Fibroblast of villous mesenchyme (primary cell): ENCODE results near the gene PTPN3. TPM values are rescaled to one million over a fixed set of nuclear protein-coding genes. Genes with fewer than 3 reads are reported as not detected.

Experiments
- DNase-seq: peaks from one replicate; pipeline ENCODE4 v3.0.0-alpha.2; 2010; ENCODE audit warnings: low read depth
- H3K4me3 ChIP-seq: 2 replicates; pipeline ENCODE4 v1.5.1; 2011; ENCODE audit warnings: low read depth, mild to moderate bottlenecking, low read length
- CTCF ChIP-seq: IDR thresholded peaks from 2 replicates; pipeline ENCODE4 v1.5.1; 2012; ENCODE audit warnings: low read depth, mild to moderate bottlenecking, low read length; ENCODE audit not compliant: insufficient read depth
- total RNA-seq: library from RNA; depleted of rRNA; stranded (reverse); fragments of >200 nt; gene quantifications from 2 replicates; pipeline ENCODE4 v1.2.3, GENCODE V29; 2012

The PTPN3 gene
- total RNA-seq, 1 donor, result under 0.01 TPM

DNA sequence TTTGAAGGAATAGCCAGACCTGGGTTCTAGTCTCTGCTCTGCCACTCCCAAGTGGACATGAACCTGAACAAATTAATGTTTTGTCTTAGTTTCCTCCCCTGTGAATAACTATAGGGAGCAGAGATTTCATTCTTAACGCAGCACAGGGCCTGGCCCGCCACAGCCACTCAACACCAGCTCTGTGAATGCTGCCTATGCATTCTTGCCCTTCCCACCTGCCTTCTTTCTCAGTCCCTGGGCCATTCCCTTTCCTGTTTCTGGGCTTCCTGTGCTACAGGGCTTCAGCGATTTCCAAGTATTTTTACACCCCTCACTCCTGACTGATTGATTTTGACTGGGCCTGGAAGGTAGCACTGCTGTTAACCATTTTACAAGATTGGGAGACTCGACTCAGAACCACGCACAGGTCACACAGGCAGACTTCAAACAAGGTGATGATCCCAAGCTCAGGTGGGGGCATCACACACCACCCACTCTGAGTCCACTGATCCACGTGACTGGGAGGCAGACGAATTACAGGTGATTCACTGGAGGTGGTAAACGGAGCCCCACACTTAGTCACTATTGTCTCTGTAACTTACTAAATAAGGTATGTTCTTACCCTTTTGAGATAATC is 21.4 kb downstream of the PTPN3 start:
- no peak for TF ChIP-seq CTCF
- DNase-seq, result no peak
- no peak overlapping the region for H3K4me3 ChIP-seq

DNA sequence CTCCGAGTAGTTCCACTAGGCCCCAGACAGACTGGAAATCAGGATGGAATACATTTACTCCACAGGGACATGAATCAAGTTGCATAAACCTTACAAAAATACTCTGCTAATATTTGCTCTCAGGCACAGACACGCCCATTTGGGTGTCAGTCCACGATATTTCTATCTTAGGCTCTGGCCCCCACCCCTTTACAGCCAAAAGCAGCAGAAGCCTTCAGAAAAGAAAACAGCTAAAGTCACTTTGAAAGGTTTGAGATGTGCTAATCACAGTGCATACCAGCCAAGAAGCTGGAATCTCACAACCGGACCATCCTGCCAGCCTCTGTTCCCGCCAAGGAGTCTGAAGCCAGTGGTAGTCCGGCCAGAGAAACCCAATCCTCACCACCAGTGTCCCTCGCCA is 22.6 kb downstream of the PTPN3 start:
- no peak overlapping the region for H3K4me3 ChIP-seq
- TF ChIP-seq CTCF, result no peak
- DNase-seq, result no peak

- no peak overlapping the region for H3K4me3 ChIP-seq
- TF ChIP-seq CTCF, result no peak
- DNase-seq, result no peak
Observed at GRCh38 chr9:109474944-109475343, 23.2 kb downstream of the PTPN3 start.

DNA sequence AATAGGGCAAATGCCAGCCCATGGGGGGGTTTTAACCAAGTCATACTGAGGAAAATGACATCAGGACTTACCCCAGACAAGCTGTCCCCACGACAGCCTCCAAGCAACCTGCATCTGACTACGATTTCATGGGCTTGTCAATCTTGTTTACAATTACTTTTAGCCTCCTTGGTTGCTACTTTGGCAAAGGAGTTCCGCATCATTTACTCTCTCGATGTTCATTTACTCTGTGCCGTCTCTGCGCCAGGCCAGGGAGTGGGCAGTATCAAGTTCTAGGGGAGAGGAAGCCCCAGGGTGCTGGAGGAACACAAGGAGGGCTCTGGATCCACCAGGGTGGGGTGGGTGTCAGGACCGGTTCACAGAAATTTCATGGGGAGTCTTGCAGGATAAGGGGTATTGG is 23.9 kb downstream of the PTPN3 start:
- no peak overlapping the region for H3K4me3 ChIP-seq
- no peak for DNase-seq
- no peak for TF ChIP-seq CTCF

GRCh38 chr9:109473329-109473728 is 24.8 kb downstream of the PTPN3 start:
- no peak for TF ChIP-seq CTCF
- no peak overlapping the region for H3K4me3 ChIP-seq
- DNase-seq, result no peak

DNA sequence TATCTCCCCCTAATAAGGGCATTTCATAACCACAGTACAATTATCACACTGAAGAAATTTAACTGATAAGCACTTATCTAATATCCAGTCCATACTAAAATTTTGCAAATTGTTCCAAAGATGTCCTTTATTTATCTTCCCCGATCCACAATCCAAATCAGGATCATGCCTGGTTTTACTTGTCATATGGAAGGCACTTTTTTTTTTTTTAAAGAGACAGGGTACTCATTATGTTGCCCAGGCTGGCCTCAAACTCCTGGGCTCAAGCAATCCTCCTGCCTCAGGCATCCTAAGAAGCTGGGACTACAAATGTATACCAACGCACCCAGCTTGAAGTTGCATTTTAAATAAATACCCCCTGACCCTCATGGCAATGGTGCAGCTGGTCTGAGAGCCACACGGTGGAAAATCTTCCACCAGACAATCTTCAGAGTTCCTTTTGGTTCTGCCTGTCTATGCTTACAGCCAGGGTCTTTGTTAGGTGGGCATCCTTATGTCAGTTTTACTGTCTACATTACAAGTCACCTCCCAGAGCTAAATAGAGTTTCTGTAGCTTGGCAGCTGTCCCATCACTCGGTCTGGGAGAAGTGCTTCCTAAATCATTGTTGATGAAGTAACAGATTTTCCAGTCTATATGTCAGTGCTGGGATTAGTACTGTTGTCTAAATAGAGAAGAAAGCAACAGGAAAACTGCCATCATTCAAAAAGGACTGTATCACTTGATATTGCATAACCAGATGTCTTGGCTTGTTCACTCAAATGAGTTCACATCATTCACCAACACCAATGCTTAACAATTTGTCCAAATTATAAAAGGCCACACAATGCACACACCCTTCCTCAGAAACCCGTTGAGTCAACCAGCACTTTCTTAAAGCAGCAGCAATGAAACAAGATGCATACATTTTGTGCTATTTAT is 26.4 kb downstream of the PTPN3 start:
- H3K4me3 ChIP-seq, result no peak overlapping the region
- TF ChIP-seq CTCF, result no peak
- no peak for DNase-seq
